ENCODE data around the gene ZCCHC2.

ZCCHC2 gene

DNA sequence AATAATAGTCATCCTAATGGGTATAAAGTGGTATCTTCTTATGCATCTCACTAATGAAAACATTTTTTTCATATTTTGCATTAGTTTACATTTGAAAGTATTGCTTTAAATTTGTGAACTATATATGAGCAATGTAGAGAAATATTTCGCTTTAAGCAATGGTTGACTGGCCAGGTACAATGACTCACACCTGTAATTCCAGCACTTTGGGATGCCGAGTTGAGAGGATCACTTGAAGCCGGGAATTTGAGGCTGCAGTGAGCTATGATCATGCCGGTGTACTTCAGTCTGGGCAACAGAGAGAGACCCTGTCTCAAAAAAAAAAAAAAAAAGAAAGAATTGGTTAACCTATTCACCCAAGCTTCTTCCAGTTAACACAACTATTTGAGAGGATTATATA, 15.1 kb downstream of the ZCCHC2 start:
- no peak for DNase-seq (ENCODE audit: low read depth in 2 of 2)

DNA sequence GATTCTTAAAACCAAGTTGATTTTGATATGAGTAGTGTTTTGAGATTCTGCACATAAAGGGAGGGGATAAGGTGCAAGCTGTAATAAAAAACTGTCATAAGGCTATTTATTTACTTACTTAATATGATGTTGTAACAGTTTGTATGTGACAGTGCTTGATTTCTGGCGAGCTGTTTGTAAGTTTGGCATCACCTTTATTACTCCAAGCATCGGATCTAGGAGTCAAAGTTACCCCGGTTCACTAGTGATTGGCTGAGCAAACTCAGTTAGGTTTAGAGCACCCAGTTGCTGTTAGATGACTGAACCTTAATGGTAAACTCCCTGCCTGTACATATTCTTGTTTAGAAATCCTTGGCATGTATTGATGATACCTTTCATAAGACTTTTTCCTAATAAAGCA, 16.1 kb downstream of the ZCCHC2 start:
- no peak for DNase-seq (ENCODE audit: low read depth in 2 of 2)

DNA sequence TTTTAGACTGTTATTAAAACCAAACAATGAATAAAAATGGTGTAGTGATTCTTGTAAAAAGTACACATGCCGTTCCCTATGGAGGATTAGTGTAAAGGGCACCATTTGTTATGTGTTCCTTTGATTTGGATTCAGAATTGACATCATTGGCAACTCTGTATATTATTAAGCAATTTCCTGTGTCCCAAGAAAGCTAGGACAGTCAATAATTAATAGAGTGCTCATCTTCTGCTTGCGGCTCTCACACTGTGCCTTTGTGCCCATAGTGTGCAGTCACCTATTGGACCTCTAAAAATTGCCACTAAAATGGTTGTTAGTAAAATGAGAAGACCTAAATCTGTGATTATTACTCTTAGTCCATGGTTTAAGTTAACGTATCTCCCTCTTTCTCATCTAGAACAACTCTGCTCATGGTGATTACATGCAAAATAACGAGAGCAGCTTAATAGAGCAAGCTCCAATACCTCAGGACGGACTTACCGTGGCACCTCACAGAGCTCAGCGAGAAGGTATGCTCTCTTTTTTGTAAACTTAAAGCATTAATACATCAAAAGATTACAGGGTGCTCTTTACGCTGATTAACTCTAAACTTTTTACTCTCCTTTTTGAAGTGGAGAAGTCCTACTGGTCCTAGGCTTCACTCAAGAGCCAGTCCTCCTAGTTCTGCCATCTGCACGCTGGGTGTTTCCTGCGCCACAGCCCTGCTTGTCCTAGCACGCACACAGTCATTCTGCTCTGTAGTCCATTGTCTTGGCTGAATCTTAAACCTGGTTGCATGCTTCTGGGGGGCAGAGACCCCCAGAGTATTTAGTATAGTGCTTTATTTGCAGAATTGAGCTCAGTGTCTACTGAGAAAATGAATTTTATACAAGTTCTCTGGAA, 16.7 kb downstream of the ZCCHC2 start:
- no peak for DNase-seq (ENCODE audit: low read depth in 2 of 2)

DNA sequence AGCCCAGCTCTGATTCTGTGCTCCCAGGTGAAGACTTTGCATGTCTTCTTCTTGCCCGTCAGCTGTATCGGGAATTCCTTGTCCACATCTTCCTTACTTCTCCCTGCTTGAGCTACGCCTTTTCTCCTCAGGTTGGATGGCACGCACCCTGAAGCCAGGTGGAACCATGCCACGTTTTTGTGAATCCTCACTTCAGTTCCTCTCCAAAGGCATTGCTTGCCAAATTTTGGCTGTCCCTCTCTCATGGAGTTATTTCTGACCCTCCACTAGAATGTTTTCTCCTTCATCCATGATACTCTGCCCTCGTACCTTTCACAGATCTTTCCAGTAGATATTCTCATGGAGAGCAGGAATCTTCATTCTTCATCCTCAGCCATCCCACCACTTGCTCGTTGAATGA, 20.2 kb downstream of the ZCCHC2 start:
- no peak for DNase-seq (ENCODE audit: low read depth in 2 of 2)

DNA sequence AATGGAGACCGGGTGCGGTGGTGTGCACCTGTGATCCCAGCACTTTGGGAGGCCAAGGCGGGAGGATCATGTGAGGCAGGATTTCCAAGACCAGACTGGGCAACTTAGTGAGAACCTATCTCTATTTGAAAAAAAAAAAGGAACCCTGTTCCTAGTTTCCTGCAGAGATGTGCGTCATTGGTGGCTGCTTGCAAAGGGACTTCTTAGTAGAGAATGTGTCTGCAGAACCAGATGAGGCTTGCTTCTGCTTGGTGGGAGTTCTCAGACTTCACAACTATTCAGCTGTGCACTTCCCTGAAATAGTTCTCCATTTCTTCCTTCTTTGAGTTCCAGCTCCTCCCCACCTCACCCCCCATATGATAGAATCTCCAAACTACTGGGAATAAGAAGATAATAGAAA, 22.3 kb downstream of the ZCCHC2 start:
- no peak for DNase-seq (ENCODE audit: low read depth in 2 of 2)

- no peak for DNase-seq (ENCODE audit: low read depth in 2 of 2)
Observed at GRCh38 chr18:62549755-62550154, 26.9 kb downstream of the ZCCHC2 start.

- DNase-seq (ENCODE audit: low read depth in 2 of 2) = no peak
Observed at GRCh38 chr18:62550746-62551145, 27.9 kb downstream of the ZCCHC2 start.

GRCh38 chr18:62551972-62552513, 29.2 kb downstream of the ZCCHC2 start:
- DNase-seq (ENCODE audit: low read depth in 2 of 2) = no peak

DNA sequence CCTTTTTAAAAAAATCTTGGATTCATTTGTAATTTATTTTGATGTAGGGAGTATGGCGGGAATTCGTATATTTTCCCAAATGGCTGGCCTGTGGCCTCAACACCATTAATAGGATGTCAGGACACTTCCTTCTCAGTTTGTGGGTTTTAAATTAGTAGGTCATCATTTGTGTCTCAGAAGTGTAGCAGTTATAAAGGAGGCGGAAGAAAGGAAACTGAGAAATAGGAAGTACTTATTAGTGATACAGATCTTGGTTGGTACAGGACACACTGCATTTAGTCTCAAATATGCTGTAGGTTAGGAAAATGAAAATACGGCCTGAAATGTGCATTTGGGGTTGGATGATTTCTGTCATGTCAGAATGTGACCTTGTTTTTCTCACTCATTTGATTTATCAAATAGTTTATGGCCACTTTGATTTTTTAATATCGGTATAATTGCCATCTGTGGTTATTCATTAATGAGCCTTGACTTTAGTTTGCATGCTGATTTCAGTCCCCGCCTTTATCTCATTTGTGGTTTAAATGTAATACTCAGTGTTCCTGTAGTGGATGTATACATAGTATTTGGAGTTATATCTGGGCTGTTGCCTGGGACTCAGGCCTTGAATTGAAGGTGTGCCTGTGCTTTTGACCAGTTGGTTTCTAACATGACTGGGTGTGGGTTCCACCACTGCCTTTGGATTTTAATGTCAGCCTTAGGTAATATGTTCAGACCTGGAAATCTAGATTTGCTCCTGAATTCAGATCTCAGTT, 31.4 kb downstream of the ZCCHC2 start:
- DNase-seq (ENCODE audit: low read depth in 2 of 2) = no peak

DNA sequence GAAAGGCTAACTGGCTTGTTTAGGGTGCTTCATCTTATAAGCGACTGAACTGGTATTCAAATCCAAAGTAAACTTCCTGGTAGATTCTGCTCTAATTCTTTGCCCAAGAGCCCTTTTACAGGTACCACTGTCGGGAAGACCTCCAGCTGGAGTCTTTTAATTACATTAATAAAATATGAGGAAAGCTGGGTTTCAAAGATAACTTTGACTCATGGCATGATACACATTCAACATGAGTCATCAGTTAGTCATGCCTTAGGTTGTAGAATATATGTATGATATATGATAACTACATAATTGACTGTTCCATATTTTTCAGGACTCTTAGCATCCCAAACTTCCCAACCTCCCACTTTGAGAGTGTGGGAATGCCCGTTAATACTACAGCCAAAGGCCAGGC, 32.3 kb downstream of the ZCCHC2 start:
- DNase-seq (ENCODE audit: low read depth in 2 of 2) = no peak

DNA sequence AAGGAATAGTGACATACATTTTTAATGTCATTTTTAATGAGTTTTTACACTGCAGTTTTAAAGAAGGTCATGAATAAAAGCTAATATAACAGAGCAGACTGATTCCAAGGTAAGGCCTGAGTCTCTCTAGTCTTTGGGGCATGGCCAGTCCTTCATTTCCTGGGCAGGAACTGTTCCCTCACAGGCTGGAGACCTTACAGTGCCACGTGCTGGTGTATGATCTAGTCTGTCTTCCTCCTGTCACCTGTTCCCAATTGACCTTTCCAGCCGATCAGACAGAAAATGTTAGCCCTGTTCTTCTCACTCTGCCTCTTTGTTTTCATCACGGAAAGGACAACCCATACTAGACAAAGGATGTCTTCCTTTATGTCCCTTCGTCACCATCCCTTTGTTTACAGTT, 33.6 kb downstream of the ZCCHC2 start:
- DNase-seq (ENCODE audit: low read depth in 2 of 2) = no peak

DNA sequence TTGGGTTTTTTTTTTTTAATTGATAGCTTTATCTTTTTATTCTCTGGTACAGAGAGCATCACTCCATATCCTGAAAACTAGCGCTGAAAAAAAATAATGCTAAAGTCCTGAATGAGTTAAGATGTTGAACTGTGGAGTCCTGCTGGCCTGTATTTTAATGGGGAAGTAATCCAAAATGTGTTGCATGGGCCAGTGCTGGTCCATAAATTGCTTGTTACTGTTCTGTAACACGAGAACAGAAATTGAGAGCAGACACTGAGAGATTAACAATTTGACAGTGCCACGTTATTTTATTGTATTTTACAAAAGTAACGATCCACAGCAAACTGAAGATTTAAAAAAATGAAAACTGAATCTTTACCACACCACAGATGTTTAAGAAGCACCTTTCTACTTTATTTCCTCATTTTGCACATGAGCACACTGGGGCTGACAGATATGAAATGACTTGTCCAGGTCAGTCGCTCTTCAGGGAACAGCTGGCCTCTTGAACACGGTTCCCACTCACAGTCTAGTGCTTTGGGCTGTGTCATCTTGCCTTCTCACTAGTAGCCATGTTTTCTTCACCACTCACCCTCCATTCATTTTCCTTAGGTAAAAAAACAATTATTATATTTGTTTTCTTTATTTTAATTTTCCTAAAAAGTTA, 35.3 kb downstream of the ZCCHC2 start:
- DNase-seq (ENCODE audit: low read depth in 2 of 2) = no peak

DNA sequence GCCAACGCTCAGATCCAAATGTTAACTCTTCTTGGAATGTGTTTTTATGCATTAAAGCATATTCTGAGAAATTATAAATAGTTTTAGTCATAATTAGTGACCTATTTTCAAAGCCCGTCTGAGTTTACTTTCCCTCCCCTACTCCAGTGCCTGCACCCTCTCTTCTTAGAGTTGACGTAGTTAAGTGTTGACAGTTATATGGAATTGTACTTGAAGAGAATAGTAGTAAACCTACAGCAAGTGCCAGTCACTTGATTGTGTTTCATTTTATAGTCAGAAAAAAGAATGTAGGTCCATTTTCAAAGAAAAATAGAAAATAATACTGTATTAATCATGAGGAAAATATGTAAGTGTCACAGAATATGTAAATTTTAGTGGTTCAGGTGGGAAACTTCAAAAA, 41.2 kb downstream of the ZCCHC2 start:
- no peak for DNase-seq (ENCODE audit: low read depth in 2 of 2)

DNA sequence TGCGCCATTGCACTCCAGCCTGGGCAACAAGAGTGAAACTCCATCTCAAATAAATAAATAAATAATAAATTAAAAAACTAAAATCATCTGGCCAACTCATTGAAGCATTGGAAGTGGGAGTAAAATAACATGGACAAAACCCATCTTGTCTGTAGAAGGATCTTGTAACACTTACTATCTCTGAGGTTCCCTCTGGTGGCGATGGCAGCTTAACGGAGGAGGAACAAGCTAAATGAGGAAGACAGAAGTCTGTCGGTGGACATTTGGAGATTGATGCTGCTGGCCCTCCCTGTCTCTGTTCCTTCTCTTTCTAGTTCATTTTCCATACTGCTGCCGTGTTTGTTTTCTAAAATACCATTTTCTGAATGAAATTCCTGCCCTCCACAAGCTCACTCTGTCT, 43.4 kb downstream of the ZCCHC2 start:
- no peak for DNase-seq (ENCODE audit: low read depth in 2 of 2)

DNA sequence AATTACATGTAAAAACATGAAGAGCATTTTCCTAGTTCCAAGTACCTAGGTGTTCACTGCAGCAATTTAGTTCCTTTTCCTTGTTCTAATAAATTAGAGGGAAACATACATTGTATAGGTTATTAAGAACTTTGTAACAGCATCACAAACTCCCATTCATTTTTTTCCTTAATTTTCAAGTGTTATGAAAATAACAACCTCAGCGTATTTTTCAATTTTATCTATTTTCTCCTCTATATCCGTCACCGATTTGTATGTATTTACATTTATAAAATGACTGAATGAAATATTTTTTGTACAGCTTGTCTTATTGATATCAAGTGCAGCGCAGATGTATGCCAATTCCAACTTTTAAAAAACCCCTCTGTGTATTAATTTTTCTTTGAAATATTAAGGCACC, 44.0 kb downstream of the ZCCHC2 start:
- no peak for DNase-seq (ENCODE audit: low read depth in 2 of 2)

DNA sequence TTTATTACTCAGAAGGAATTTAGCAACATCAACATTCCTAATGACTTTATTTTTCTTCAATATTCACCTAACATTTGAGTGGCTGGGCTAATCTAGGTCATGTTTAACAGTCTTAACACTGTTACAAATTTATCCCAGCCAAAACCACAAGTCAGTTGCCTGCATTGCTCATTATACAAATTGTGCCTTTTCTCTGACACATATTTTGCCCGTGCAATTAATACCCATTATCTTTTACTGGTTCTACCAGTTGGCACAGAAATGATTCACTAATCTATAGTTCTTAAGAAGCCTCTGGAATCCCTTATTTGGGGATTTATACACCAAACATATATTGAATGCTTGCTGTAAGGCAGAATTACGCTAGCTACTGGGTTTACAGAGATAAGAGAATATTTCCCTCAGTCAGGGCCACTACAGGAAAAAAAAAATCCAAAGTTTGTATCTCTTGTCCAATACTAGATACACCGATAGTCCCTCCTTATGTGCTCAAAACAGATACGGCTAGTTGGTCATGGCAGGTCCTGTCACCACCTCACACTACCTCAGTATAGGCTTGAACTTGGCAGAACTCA, 46.3 kb downstream of the ZCCHC2 start:
- no peak for DNase-seq (ENCODE audit: low read depth in 2 of 2)

DNA sequence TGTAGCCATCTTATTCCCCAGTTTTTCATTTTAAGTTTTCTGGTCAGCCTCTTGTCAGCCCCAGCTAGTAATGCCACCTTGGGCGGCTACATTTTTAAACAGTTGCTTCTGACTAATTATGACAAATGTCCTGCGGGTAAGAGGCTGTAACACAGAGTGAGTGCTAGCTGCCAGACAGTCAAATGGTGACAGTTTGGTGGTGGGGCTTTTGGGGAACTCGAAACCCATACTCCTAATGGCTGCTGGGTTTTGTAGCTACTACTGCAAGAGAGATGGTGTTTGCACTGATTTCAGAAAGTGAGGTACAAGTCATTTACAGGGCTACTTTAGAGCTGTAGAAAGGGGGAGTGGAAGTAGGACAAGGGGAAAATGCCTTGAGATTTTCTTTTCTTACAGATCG, 48.2 kb downstream of the ZCCHC2 start:
- DNase-seq (ENCODE audit: low read depth in 2 of 2) = no peak

DNA sequence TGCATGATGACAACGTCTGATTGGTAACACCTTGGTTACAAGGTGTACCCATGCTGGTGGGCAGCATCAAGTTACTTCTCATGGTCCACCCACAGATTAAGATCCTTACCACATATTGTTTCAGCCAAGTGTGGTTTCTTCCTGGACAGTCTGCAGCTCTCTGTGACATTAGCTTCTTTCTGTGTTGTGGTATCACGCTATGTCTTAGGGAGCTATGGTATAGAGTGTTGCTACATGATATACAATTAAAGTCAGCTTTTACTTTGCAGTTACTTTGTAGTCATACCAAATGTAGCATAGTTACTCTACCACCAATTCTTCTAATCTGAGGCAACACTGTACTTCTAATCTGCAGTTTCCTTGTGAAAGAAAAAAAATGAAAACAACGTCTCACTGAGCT, 48.8 kb downstream of the ZCCHC2 start:
- no peak for DNase-seq (ENCODE audit: low read depth in 2 of 2)

- DNase-seq (ENCODE audit: low read depth in 2 of 2) = no peak
Observed at GRCh38 chr18:62572456-62572855, 49.6 kb downstream of the ZCCHC2 start.

GRCh38 chr18:62574776-62575175, 52.0 kb downstream of the ZCCHC2 start:
- DNase-seq (ENCODE audit: low read depth in 2 of 2) = no peak

DNA sequence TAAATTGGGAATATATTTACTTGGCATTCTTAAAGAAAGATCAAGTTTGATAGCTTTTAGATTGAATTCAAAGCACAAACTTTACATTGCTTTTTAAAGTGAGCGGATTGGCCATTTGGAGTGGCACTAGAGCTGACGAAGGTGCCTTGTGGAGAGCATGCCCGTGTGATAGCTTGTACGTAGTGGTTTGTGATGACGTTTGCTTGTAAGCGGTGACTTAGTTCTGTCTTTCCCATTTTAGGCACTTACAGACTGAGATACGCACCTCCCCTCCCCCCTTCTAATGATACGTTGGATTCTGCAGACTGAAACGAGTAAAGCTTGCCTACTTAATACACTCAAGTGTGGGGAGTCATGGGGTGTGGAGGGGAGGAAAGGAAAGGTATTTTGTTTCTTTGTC, 53.4 kb downstream of the ZCCHC2 start:
- DNase-seq (ENCODE audit: low read depth in 2 of 2) = no peak

DNA sequence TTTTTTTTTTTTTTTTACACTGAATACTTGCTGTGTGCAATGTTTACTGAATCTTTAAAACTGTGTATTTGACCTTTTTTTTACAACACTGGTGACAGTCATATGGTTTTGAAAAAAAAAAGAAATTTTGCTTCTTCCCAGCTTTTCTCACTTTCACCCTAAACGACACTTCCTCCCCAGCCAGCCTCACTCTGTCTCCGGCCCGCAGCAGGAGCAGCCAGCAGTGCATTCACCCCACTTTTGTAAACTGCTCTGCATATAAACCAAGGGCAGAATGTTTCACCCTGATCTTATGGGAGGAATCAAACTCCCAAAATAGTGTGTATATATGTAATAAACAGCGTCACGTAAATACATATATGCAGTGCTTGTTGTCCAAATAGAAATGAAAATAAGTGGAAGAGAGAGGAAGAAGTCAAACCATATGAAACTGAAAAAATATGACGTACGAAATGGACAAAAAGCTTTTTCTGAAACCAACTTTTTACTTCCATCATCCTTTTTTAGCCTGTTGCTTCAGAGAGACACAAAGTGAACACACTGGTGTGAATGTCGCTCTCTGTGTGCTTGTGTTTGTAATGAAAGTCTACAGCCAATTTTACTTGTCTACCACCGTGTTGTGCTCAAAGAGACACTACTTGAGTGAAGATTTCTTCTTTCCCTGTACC, 54.2 kb downstream of the ZCCHC2 start:
- DNase-seq (ENCODE audit: low read depth in 2 of 2) = no peak
